HepG2 (cell line): Measurements from ENCODE around the gene FMNL2. TPM values are rescaled to one million over a fixed set of nuclear protein-coding genes. Genes with fewer than 3 reads are reported as not detected.

Experiments used
- ATAD3A ChIP-seq: sonication (generic); formaldehyde crosslinking; IDR thresholded peaks from 2 replicates; pipeline ENCODE4 v1.4.0; 2020; ENCODE audit warnings: missing genetic modification reagents
- HCFC1 ChIP-seq: fragments of 150-350 bp; IDR thresholded peaks from 2 replicates; pipeline ENCODE4 v1.6.1; 2014; ENCODE audit warnings: low read depth, low read length
- KDM6A ChIP-seq: IDR thresholded peaks from 2 replicates; pipeline ENCODE4 v1.6.1; 2016; ENCODE audit warnings: low read depth
- PHF8 ChIP-seq: sonication (generic); formaldehyde crosslinking; IDR thresholded peaks from 2 replicates; pipeline ENCODE4 v1.5.0; 2020; ENCODE audit warnings: missing genetic modification reagents
- RBM39 ChIP-seq: fragments of 200-400 bp; formaldehyde crosslinking; IDR thresholded peaks from one replicate; pipeline ENCODE4 v1.6.1; 2018; ENCODE audit warnings: antibody characterized with exemption, mild to moderate bottlenecking, low read depth, low read length; ENCODE audit not compliant: poor library complexity, severe bottlenecking
- SIN3B ChIP-seq: fragments of 150-350 bp; IDR thresholded peaks from 2 replicates; pipeline ENCODE4 v1.6.1; 2014; ENCODE audit warnings: low read length
- SMYD3 ChIP-seq: sonication (generic); formaldehyde crosslinking; IDR thresholded peaks from 2 replicates; pipeline ENCODE4 v1.8.1; 2023; ENCODE audit warnings: mild to moderate bottlenecking, missing genetic modification reagents
- SP2 ChIP-seq: sonication (generic); formaldehyde crosslinking; IDR thresholded peaks from 2 replicates; pipeline ENCODE4 v1.5.1; 2020; ENCODE audit warnings: mild to moderate bottlenecking, missing genetic modification reagents
- SSRP1 ChIP-seq: IDR thresholded peaks from 2 replicates; pipeline ENCODE4 v1.6.1; 2016; ENCODE audit warnings: control low read depth
- TRIM24 ChIP-seq: sonication (generic); formaldehyde crosslinking; IDR thresholded peaks from 2 replicates; pipeline ENCODE4 v1.8.0; 2022; ENCODE audit warnings: mild to moderate bottlenecking, missing genetic modification reagents
- ZFP37 ChIP-seq: sonication (generic); formaldehyde crosslinking; IDR thresholded peaks from 2 replicates; pipeline ENCODE4 v1.4.0; 2020; ENCODE audit warnings: missing genetic modification reagents, borderline replicate concordance
- ZNF143 ChIP-seq: sonication (generic); formaldehyde crosslinking; IDR thresholded peaks from 2 replicates; pipeline ENCODE4 v1.4.0; 2020; ENCODE audit warnings: missing genetic modification reagents
- ZNF484 ChIP-seq: sonication (generic); formaldehyde crosslinking; IDR thresholded peaks from 2 replicates; pipeline ENCODE4 v1.5.1; 2020; ENCODE audit warnings: mild to moderate bottlenecking, low read depth, missing genetic modification reagents, borderline replicate concordance
- ZNF496 ChIP-seq: sonication (generic); formaldehyde crosslinking; IDR thresholded peaks from 2 replicates; pipeline ENCODE4 v1.8.1; 2023; ENCODE audit warnings: mild to moderate bottlenecking, moderate library complexity, missing genetic modification reagents; ENCODE audit not compliant: insufficient replicate concordance
- ZNF83 ChIP-seq: sonication (generic); formaldehyde crosslinking; IDR thresholded peaks from 2 replicates; pipeline ENCODE4 v1.4.0; 2020; ENCODE audit warnings: missing genetic modification reagents, mild to moderate bottlenecking, borderline replicate concordance
- polyA plus RNA-seq, 8 experiments: library from polyadenylated mRNA; depleted of rRNA in 3 of 8; stranded (reverse) in 7 of 8; unstranded in 1 of 8; fragments of >200 nt; fragmentation: Illumina TruSeq in 4 of 8; extraction: Trizol in 4 of 8; gene quantifications; 2 replicates each; pipeline versions ENCODE4 v1.2.1 to v1.2.3, GENCODE V29; 2011 to 2016; ENCODE audit warnings: low read depth in 4 of 8, missing spikeins in 1 of 8, mixed read lengths in 1 of 8; ENCODE audit not compliant: insufficient read depth in 1 of 8
- total RNA-seq, 5 experiments: library from RNA; depleted of rRNA; stranded (reverse); fragments of >200 nt; fragmentation: Illumina TruSeq; extraction: Trizol; gene quantifications; 2 replicates each; pipeline ENCODE4 v1.2.3, GENCODE V29; 2016; ENCODE audit warnings: low read depth in 1 of 5
- TF ChIP-seq, protein P1 (sequence below): sonication (generic); formaldehyde crosslinking; IDR thresholded peaks from 2 replicates; pipeline ENCODE4 v1.4.0; 2020; ENCODE audit warnings: low read depth, mild to moderate bottlenecking, missing genetic modification reagents
- TF ChIP-seq, protein P2 (sequence below): sonication (generic); formaldehyde crosslinking; IDR thresholded peaks from 2 replicates; pipeline ENCODE4 v1.4.0; 2020; ENCODE audit warnings: missing genetic modification reagents
- TF ChIP-seq, protein P3 (sequence below): sonication (generic); formaldehyde crosslinking; IDR thresholded peaks from 2 replicates; pipeline ENCODE4 v1.5.1; 2020; ENCODE audit warnings: mild to moderate bottlenecking, missing genetic modification reagents, moderate library complexity
- TF ChIP-seq, protein P4 (sequence below): sonication (generic); formaldehyde crosslinking; IDR thresholded peaks from 2 replicates; pipeline ENCODE4 v1.5.0; 2020; ENCODE audit warnings: mild to moderate bottlenecking, low read depth, missing genetic modification reagents, borderline replicate concordance
- TF ChIP-seq, protein P5 (sequence below): sonication (generic); formaldehyde crosslinking; IDR thresholded peaks from 2 replicates; pipeline ENCODE4 v1.4.0; 2020; ENCODE audit warnings: mild to moderate bottlenecking, missing genetic modification reagents

The FMNL2 gene
- total and polyA plus RNA-seq, 2 of the 13 experiments (the other 11 are each of a cell fraction or from before 2014, with no cell fraction given) = 66.5 to 67.7 TPM

DNA sequence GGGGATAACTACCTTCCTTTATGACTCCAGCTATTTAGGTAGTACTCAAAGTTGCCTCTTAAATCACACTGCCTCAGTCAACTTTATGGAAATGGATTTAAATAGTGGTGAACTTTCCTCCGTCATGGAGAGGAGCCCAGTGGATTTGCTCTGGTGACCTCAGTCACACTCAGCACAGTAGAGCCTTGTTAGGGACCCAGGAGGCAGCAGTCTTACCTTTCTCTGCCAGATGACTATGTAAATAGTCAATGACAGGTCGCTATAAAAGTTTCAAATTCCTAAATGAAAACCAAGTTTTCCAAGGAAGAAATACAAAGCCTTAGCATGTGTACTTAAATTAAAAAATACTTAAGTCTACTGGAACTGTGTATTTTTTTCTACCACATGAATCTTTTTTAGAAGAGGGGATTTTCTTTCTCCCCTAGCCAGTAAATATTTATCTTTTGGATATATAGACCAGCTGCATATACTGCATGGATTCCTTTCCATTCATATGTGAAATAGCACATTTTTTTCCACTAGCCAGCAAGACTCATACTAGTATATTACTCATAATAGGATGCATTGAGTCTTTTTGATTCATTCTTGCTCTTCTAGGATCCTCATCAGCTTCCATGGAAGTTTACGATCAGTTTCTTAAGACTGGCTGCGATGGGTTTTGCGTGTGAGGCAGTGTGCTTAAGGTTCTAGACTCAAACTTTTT lies 147.1 kb downstream of the FMNL2 start (continued):
- TF ChIP-seq, protein P1, sequence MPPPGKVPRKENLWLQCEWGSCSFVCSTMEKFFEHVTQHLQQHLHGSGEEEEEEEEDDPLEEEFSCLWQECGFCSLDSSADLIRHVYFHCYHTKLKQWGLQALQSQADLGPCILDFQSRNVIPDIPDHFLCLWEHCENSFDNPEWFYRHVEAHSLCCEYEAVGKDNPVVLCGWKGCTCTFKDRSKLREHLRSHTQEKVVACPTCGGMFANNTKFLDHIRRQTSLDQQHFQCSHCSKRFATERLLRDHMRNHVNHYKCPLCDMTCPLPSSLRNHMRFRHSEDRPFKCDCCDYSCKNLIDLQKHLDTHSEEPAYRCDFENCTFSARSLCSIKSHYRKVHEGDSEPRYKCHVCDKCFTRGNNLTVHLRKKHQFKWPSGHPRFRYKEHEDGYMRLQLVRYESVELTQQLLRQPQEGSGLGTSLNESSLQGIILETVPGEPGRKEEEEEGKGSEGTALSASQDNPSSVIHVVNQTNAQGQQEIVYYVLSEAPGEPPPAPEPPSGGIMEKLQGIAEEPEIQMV = no peak
- TF ChIP-seq ZNF496 (CRISPR knock-in tag) (no peak), ZNF484 (CRISPR knock-in tag) (no peak), SMYD3 (CRISPR knock-in tag) (no peak), SP2 (CRISPR knock-in tag) (no peak), TRIM24 (CRISPR knock-in tag) (no peak), ZFP37 (no peak), RBM39 (no peak), ZNF83 (no peak), ATAD3A (CRISPR knock-in tag) (no peak), HCFC1 (no peak), PHF8 (no peak), ZNF143 (CRISPR knock-in tag) (no peak), KDM6A (no peak), SIN3B (no peak), SSRP1 (CRISPR knock-in tag) (no peak)
- TF ChIP-seq, protein P2, sequence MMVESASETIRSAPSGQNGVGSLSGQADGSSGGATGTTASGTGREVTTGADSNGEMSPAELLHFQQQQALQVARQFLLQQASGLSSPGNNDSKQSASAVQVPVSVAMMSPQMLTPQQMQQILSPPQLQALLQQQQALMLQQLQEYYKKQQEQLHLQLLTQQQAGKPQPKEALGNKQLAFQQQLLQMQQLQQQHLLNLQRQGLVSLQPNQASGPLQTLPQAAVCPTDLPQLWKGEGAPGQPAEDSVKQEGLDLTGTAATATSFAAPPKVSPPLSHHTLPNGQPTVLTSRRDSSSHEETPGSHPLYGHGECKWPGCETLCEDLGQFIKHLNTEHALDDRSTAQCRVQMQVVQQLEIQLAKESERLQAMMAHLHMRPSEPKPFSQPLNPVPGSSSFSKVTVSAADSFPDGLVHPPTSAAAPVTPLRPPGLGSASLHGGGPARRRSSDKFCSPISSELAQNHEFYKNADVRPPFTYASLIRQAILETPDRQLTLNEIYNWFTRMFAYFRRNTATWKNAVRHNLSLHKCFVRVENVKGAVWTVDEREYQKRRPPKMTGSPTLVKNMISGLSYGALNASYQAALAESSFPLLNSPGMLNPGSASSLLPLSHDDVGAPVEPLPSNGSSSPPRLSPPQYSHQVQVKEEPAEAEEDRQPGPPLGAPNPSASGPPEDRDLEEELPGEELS (CRISPR knock-in tag) = 0 out of 2 replicates have a peak, but pooled peaks have one; percentile 40
- TF ChIP-seq, protein P3, sequence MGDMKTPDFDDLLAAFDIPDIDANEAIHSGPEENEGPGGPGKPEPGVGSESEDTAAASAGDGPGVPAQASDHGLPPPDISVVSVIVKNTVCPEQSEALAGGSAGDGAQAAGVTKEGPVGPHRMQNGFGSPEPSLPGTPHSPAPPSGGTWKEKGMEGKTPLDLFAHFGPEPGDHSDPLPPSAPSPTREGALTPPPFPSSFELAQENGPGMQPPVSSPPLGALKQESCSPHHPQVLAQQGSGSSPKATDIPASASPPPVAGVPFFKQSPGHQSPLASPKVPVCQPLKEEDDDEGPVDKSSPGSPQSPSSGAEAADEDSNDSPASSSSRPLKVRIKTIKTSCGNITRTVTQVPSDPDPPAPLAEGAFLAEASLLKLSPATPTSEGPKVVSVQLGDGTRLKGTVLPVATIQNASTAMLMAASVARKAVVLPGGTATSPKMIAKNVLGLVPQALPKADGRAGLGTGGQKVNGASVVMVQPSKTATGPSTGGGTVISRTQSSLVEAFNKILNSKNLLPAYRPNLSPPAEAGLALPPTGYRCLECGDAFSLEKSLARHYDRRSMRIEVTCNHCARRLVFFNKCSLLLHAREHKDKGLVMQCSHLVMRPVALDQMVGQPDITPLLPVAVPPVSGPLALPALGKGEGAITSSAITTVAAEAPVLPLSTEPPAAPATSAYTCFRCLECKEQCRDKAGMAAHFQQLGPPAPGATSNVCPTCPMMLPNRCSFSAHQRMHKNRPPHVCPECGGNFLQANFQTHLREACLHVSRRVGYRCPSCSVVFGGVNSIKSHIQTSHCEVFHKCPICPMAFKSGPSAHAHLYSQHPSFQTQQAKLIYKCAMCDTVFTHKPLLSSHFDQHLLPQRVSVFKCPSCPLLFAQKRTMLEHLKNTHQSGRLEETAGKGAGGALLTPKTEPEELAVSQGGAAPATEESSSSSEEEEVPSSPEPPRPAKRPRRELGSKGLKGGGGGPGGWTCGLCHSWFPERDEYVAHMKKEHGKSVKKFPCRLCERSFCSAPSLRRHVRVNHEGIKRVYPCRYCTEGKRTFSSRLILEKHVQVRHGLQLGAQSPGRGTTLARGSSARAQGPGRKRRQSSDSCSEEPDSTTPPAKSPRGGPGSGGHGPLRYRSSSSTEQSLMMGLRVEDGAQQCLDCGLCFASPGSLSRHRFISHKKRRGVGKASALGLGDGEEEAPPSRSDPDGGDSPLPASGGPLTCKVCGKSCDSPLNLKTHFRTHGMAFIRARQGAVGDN (CRISPR knock-in tag) = no peak
- TF ChIP-seq, protein P4, sequence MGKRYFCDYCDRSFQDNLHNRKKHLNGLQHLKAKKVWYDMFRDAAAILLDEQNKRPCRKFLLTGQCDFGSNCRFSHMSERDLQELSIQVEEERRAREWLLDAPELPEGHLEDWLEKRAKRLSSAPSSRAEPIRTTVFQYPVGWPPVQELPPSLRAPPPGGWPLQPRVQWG (CRISPR knock-in tag) = no peak
- TF ChIP-seq, protein P5, sequence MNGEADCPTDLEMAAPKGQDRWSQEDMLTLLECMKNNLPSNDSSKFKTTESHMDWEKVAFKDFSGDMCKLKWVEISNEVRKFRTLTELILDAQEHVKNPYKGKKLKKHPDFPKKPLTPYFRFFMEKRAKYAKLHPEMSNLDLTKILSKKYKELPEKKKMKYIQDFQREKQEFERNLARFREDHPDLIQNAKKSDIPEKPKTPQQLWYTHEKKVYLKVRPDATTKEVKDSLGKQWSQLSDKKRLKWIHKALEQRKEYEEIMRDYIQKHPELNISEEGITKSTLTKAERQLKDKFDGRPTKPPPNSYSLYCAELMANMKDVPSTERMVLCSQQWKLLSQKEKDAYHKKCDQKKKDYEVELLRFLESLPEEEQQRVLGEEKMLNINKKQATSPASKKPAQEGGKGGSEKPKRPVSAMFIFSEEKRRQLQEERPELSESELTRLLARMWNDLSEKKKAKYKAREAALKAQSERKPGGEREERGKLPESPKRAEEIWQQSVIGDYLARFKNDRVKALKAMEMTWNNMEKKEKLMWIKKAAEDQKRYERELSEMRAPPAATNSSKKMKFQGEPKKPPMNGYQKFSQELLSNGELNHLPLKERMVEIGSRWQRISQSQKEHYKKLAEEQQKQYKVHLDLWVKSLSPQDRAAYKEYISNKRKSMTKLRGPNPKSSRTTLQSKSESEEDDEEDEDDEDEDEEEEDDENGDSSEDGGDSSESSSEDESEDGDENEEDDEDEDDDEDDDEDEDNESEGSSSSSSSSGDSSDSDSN = no peak
